IPS-NIHi11 (cell line): ENCODE results near the gene P2RX5.
A peak's percentile ranks its signal among the peaks of the same experiment; 100 is the strongest.
"Not testable (repeated sequence)": the region's sequence is repeated elsewhere in the genome, so short reads cannot be mapped to it uniquely, and the experiment has no call there.

Source experiments
- DNase-seq: peaks from one replicate; pipeline ENCODE4 v3.0.0; 2012; ENCODE audit warnings: mixed read lengths, low spot score

The P2RX5 gene

DNA sequence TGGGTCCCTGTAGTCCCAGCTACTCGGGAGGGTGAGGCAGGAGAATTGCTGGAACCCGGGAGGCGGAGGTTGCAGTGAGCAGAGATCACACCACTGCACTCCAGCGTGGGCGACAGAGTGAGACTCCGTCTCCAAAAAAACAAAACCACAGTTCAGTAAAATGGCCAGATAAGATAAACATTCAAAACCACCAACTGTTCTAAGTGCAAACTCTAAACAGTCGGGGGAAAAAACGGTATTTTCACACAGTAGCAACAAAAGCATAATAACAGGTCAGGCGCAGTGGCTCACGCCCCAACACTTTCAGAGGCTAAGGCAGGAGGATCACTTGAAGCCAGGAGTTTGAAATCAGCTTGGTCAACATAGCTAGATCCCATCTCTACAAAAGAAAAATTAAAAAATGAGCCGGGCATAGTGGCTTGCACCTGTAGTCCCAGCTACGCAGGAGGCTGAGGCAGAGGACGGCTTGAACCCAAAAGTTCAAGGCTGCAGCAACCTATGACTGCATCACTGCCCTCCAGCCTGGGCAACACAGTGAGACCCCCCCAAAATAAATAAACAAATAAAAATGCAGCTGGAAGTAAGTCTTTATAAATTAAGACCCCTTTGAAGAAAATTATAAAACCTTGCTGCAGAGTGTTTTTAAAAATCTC is 17.0 kb upstream of the P2RX5 start:
- DNase-seq: no peak

DNA sequence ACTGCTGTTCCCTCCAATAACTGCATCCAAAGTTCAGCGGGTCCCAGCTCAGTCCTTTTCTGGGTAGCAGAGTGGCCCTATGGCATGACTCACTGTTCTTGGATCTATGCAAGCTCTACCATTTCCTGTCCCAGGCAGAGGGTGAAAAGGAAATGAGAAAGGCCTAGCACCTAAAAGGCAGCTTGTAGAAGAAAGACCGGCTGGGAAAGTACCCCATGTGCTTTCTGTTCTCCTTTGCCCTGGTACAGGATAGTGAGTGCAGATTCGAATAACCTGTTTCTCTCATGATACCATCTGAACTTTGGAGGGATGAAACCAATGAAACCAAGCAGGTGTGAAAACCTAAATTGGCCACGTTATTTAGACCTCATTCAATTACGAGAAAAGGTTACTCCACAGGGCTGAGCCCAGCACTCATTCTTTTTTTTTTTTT is 15.0 kb upstream of the P2RX5 start:
- no peak for DNase-seq

DNA sequence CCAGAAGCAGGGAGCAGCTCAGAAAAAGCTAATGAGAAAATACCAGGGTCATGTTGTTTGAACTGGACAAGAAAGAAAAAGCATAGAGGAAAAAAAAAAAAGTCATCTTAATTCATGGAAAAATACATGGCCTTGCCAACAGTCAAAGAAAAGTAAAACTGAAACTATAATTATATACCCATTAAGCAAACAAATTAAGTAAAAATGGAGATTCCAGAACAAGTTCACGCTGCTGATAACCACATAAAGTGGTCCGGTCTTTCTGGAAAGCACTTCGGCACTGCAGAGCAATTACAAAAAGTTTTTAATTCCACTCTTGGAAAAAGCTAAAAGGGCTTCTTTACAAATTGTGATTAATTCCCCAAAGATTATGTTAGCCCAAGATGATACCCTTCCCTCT is 12.4 kb upstream of the P2RX5 start:
- no peak for DNase-seq

DNA sequence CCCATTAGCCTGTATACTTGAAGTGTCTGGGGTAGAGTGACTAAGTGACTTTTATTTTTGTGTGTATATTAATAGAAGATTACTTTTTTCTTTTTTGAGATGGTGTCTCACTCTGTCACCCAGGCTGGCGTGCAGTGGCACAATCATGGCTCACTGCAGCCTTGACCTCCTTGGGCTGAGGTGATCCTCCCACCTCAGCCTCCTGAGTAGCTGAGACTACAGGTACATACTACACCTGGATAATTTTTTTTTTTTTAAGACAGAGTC is 9.7 kb upstream of the P2RX5 start:
- DNase-seq: not testable (repeated sequence)

DNA sequence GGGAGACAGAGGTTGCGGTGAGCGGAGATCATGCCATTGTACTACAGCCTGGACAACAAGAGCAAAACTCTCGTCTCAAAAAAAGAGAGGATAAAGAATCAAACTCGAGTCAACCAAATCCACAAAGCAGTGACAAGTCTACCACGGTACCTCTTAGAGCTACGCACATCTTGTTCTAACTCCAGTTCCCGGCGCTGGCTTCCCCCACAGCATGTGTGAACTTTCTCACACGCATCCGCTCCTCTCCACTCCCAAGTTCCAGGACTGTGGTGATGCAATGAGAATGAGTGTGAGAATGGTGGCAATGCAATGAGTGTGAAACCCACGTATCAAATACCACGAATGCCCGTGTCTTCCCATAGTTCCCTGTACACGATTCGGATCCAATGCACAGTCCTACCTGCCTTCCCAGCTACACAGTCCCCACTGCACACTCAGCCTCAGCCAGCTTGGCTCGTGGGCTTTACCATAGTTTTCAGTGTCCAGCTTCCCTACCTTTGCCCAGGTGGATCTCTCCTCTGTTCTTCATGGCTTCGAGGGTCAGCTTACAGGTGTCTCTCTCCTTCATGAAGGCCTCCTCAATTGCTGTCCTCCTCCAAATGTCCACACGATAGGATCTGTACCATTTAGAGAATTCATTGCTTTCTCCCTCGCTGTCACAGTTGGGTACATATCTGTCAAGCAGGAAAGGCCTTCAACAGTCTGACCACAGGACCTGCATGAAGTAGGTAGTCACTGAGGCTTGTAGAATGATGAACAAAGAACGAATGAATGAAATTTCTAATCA is 9.2 kb upstream of the P2RX5 start:
- no peak for DNase-seq

DNA sequence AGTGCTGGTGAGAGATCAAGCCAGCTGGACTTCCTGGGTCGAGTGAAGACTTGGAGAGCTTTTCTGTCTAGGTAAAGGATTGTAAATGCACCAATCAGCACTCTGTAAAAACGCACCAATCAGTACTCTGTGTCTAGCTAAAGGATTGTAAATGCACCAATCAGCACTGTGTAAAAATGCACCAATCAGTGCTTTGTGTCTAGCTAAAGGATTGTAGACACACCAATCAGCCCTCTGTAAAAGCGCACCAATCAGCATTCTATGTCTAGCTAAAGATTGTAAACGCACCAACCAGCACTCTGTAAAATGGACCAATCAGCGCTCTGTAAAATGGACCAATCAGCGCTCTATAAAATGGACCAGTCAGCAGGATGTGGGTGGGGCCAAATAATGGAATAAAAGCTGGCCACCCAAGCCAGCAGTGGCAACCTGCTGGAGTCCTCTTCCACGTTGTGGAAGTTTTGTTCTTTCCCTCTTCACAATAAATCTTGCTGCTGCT is 6.1 kb upstream of the P2RX5 start:
- DNase-seq: not testable (repeated sequence)

DNA sequence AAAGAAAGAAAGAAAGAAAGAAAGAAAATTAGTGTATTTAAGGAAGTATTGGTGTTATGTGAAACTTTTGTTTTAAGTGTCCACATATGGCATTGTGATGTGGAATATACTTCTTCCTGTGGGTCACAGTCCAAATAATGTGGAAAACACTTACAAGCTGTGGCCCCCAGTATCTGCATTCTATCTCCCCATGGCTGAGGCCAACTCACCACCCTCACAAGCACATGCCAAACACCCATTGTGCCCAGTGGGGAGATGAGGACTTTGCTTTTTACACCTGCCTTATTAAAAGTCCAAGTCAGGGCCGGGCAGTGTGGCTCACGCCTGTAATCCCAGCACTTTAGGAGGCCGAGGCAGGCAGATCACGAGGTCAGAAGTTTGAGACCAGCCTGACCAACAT is 4.0 kb upstream of the P2RX5 start:
- DNase-seq: no peak

DNA sequence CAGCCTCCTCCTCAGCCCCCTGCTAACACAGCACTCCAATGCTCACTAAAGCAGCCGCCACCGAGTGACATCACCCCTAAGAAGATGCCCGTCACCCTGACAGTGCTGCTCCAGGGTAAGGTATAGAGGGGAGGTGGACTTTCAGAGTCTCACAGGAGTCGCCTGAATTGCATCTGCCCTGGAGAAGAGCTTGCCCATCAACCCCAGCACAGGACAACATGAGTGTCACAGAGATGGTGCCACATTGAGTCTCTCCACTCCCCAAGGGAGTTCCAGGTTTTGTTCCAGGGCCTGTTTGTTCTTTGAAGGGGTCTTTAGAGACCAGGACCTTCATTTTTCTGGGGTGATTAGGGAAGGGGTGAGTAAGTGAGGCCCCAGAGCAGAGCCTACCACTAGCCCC is 2.2 kb upstream of the P2RX5 start:
- DNase-seq: no peak

DNA sequence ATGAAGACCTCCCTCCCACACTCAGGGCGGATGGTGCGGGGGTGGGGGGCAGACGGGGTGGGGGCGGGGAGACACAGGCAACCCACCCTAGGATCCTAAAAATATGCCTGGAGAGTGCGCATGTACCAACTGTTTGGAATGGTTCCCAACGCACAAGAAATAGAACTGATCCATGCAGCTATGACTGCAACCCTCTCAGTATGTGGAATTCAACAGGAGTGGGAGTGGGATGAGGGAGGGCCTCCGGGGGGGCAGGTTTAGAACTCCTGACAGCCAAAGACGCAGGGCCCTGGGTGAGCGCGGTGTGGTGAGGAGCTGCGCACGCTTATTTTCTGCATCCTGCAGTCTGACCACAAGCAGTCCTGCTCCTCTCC is 1.1 kb upstream of the P2RX5 start:
- DNase-seq: no peak

DNA sequence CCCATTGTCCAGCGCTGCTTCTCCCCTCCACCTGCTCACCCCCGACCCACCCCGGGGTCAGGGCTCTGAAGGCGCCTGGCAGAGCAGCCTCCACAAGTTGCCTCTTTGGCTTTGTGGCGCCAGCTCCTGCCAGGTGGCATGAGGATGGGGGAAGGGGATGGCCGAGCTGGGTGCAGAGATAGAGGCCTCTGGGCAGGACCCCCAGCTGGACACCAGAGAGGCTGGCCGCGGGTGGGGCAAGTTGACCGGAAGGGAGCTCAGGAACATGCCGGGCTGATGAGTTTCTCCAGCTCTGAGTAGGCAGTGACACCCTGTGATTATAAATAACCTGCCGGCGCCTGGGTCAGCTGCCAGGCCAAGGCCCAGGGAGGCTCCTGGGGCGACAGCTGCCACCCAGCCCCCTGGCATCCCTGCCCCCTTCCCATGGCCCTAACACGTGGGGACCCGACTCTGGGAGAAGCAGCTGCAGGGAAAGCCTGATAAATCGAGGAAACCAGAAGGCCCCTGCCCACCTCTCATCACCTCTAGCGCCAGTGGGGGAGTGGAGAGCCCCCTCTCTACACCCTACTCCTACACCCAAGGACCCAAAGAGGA is 729 bp downstream of the P2RX5 start:
- no peak for DNase-seq

DNA sequence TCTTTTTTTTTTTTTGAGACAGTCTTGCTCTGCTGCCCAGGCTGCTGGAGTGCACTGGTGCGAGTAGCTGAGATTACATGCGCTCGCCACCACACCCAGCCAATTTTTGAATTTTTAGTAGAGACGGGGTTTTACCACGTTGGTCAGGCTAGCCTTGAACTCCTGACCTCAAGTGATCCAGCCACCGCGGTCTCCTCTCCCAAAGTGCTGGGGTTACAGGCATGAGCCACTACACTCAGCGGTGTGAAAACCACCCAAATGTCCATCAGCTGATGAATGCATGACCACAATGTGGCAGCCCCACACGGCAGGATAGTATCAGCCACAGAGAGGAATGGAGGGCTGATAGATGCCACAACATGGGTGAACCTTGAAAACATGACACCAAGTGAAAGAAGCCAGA is 2.1 kb downstream of the P2RX5 start:
- no peak for DNase-seq

DNA sequence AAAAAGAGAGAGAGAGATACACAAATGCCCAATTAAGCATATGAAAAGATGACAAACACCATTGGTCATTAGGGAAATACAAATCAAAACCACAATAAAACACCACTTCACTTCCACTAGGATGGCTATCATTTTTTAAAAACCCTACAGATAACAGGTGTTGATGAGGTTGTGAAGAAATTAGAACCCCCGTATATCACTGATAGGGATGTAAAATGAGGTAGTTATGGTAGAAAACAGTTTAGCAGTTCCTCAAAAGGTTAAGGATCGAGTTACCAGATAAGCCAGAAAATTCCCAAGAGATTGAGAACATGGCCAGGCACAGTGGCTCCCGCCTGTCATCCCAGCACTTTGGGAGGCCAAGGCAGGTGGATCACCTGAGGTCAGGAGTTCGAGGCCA is 2.8 kb downstream of the P2RX5 start:
- DNase-seq: no peak

DNA sequence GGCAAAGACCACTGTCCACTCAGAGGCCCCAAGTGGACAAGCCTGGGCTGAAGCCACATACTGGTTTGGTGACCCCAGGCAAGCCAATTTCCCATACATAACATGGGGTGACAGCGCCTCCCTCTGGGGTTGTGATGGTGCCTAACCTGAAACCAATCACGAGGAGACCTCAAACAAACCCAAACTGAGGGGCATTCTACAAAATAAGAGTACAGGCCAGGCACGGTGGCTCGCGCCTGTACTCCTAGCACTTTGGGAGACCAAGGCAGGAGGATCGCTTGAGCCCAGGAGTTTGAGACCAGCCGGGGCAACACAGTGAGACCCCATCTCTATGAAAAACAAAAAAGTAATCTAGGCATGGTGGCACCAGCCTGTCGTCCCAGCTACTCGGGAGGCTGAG is 3.6 kb downstream of the P2RX5 start:
- DNase-seq: no peak

DNA sequence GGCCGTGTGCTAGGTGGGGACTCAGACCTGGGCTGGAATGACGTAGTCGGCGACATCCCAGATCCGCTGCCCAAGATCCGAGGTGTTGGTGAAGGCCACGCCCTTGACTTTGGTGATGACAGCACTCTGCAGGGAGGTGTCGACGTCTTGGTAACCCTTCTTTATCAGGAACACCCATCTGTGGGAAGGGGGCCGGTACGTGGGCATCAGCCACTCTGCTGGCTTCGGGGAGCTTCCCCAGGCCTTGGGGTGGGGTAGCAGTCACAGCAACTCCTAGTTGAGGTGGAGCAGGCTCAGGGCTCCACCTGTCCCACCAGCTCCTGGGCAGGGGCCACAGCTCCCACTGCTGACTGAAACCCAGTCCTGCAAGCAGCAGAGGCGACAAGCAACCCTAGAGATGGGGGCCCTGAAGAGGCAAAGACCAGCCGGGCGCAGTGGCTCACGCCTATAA is 4.3 kb downstream of the P2RX5 start:
- peak; percentile 43 for DNase-seq

DNA sequence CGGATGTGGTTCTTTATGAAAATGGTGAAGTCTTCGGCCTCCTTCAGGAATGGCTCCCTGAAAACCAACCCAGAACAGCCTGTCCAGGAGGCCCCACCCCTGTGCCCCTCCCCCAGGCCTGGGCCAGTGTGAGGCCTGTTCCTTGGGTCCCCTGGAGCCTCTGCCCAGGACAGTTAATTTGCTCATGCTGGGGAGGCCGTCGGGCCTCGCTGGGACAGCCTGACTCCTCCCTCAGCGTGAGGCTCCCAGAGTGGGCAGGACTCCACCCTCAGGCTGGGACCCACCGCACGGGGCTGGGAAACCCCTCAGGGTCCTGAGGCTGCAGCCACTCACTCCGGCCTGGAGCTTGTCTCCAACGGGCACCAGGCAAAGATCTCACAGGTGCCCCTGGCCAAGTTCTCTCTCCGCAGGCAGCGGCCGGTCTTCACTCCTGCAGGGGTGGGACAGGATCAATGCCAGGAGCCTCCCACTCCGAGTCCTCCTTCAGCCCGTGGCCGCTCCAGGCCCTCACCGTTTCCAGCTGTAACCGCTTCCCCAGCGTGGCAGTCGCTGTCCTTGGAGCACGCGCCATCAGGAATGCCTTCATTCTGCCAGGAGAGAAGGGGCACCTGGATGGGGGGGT is 5.8 kb downstream of the P2RX5 start:
- DNase-seq: no peak

DNA sequence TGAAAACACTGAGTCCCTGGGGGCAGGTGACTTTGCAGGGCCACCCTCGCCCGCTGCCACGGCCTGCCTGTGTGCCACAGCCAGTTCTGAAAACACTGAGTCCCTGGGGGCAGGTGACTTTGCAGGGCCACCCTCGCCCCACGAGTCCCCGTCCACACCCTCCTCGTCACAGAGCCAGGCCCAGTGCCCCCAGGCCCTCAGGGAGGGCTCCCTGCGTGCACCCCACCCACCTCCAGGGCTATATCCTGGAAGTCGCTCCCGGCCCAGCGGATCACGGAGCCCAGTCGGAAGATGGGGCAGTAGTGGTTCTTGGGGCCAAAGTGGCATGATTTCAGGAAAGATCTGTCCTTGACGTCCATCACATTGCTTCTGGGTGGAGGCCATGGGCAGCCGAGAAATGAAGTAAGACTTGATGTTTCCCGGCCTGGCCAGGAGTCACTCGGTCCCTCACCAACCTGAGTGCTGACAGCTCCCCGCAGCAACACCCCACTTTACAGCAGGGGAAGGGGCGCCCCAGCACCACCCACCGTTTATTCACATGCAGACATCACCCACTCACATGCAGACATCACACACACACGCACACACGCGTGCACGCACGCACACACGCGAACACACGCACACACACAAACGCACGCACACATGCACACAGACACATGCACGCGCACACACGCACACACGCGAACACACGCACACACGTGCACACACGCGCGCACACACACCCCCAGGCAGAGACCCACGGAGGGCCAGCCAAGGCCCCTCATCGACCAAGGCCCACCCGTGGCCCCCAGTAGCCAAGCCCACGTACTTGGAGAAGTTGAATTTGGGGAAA is 6.5 kb downstream of the P2RX5 start:
- DNase-seq: no peak

DNA sequence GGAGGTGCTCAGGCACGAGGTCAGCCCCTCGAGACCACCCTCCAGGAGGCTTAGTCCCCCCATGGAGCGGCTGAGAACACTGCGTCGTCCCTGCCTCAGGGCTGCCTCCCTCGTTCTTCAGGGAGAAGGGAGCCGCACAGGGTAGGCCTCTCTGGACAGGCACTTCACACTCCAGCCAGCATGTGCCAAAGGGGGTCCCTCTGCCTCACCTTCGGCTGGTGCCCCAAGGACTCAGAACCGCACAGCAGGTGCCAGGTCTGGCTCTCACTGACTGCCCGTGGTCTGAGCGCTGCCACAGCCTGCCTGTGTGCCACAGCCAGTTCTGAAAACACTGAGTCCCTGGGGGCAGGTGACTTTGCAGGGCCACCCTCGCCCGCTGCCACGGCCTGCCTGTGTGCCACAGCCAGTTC is 7.1 kb downstream of the P2RX5 start:
- DNase-seq: no peak

DNA sequence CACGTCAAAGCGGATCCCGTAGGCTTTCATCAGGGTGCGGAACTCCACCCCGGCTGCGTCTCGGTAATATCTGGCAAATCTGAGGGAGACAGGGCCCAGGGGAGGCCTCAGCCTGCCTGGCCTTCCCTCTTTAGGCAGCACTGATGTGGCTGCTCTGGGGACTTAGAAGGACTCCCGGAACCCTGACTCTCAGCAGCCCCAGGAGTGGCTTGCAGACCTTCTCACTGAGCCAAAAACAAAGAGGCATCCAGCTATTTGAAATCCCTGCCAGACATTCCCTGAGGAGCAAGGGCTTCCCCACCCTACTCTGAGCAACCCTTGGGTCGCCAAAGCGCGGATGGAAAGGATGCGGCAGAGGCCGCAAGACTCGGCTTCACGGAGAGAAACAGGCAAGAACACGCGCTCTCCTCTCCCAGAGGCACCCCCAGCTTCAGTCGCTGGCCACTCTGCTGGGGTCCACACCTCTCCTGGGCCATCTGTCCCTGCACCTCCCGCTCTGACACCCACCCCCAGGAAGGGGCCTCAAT is 7.9 kb downstream of the P2RX5 start:
- peak; percentile 59 for DNase-seq

DNA sequence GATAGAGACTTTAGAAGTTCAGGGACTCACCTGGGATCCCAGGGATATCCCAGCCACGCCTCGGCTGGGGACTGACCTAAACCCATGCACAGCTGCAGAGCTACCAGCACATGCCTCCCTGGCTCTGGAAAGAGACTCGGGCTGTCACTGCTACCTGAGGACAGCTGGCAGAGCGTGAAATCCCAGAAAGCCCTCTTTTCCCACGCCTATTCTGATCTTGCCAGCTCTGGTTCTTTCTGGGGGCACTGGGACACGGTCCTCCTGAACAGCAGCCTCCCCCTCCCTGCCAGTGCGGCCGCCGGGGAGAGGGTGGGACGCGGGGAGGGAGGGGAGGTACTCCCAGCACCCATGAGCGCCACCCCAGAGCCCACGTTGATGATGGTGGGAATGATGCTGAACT is 10.8 kb downstream of the P2RX5 start:
- DNase-seq: no peak

DNA sequence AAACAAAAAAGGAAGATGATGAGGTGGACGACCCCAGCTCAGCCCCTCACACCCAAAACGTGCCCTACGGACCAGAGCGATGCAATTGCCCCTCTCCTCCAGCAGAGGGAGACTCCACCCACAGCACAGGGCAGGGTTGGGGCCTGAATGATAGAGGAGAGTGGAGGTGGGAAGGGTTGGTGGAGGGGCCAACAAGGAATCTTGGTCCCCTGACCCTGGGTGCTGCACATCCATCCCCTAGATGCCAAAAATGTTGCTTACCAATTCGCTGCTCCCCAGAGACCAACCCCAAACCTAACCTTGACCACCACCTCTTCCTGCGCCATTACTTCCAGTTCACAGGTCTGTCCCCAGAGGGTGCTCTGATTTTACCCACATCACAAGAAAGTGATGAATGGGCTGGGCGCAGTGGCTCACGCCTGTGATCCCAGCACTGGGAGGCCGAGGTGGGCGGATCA is 12.9 kb downstream of the P2RX5 start:
- peak; percentile 88 for DNase-seq

DNA sequence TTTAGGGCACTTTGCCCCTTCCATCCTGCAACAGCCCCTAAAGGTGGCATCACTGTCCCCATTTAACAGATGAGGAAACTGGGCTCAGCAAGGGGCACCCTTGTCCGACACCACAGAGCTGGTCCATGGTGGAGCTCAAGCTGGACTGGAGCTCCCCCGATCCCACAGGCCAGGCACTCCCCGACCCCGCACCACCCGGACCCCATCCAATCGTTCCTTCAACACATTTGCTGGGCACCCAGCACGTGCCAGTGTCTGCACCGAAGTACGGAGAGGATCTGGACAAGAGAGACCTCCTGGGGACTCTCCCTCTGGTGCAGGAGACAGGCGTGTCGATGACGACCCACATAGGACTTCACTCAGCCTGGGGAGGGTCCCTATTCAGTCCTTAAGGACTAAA is 13.9 kb downstream of the P2RX5 start:
- no peak for DNase-seq

DNA sequence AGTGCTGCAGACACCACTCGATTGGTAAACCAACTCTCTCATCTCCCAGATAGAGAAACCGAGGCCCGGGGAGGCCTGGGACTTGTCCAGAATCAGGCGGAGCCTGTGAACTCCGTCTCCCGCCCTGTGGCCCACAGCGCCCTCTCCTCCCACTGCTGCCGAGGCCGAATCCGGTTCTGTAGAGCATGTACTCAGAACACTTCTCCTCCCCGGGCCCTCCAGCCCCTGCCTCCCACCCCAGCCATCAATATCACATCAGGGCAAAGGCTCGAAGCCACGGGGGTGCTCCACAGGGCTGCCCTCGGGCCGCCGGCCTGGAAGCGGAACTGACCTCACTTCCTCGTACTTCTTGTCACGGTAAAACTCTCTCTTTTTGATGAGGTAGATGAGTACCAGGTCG is 14.4 kb downstream of the P2RX5 start:
- no peak for DNase-seq
